A549 (cell line): Measurements from ENCODE around the gene FNDC10.

Source experiments
- HOXB13 ChIP-seq: fragments of 250-450 bp; sonication (Bioruptor Pico); IDR thresholded peaks from 2 replicates; pipeline ENCODE4 v1.5.0; 2020; ENCODE audit warnings: low read depth, mild to moderate bottlenecking, moderate library complexity
- PHF8 ChIP-seq: fragments of 200-600 bp; sonication (generic); IDR thresholded peaks from 2 replicates; pipeline ENCODE4 v1.6.1; 2016; ENCODE audit warnings: low read depth, mild to moderate bottlenecking, antibody characterized with exemption, moderate library complexity, borderline replicate concordance
- TF ChIP-seq, protein P1 (sequence below): IDR thresholded peaks from 2 replicates; pipeline ENCODE4 v1.6.1; 2012; ENCODE audit warnings: low read depth, borderline replicate concordance

- TF ChIP-seq, protein P1, sequence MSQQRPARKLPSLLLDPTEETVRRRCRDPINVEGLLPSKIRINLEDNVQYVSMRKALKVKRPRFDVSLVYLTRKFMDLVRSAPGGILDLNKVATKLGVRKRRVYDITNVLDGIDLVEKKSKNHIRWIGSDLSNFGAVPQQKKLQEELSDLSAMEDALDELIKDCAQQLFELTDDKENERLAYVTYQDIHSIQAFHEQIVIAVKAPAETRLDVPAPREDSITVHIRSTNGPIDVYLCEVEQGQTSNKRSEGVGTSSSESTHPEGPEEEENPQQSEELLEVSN, result no peak
- no peak for TF ChIP-seq HOXB13 (CRISPR knock-in tag)
- no peak for TF ChIP-seq PHF8
These were observed 32.6 kb downstream of the FNDC10 start for GRCh38 chr1:1567152-1567875.
